Omental fat pad (tissue), 4 donors: ENCODE data around the gene HGS. TPM values are rescaled to one million over a fixed set of nuclear protein-coding genes. Genes with fewer than 3 reads are reported as not detected.

Experiments used
- ATAC-seq: fragments of 150-250 bp; one replicate; pipeline ENCODE4 v1.9.1; 2016; ENCODE audit warnings: mild to moderate bottlenecking, moderate library complexity; ENCODE audit not compliant: low FRiP score
- DNase-seq: peaks from one replicate; pipeline ENCODE4 v3.0.0-alpha.2; 2019; ENCODE audit warnings: low spot score
- total RNA-seq, 4 donors: library from RNA; depleted of rRNA; stranded (reverse); fragments of >200 nt; gene quantifications; one replicate each; pipeline ENCODE4 v1.1.0, GENCODE V29; 2016
- TF ChIP-seq, protein P1 (sequence below), 3 donors: fragments of 450-650 bp; IDR thresholded peaks; one replicate each; pipeline ENCODE4 v1.5.1; 2016 to 2017; ENCODE audit warnings: antibody characterized with exemption in 3 of 3, mild to moderate bottlenecking in 3 of 3, moderate library complexity in 2 of 3

Gene HGS
- total RNA-seq, 4 donors from 2014 or later = 54.0 to 117 (median 66.9) TPM

DNA sequence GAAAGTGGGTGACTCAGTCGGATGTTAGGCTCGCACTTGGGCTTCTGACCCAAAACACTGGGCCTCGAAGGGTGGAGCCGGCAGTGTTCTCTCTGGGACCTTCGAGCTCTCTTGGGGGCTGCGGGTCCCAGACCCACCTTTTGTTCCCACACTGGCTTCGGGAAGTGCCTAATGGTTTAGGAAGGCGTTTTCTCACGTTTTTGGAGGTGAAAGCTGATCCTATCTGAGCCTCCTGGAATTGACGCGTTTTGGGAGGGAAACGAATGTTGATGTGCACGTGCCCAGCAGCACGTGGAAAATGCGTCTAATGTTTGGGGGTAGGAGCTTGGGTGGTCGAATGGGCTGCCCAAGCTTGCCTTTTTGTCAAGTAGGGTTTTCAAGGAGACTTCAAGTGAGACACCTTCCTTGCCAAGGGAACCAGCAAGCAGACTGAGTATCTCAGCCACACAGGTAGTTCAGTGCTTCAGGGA is 666 bp downstream of the HGS start:
- TF ChIP-seq, protein P1, sequence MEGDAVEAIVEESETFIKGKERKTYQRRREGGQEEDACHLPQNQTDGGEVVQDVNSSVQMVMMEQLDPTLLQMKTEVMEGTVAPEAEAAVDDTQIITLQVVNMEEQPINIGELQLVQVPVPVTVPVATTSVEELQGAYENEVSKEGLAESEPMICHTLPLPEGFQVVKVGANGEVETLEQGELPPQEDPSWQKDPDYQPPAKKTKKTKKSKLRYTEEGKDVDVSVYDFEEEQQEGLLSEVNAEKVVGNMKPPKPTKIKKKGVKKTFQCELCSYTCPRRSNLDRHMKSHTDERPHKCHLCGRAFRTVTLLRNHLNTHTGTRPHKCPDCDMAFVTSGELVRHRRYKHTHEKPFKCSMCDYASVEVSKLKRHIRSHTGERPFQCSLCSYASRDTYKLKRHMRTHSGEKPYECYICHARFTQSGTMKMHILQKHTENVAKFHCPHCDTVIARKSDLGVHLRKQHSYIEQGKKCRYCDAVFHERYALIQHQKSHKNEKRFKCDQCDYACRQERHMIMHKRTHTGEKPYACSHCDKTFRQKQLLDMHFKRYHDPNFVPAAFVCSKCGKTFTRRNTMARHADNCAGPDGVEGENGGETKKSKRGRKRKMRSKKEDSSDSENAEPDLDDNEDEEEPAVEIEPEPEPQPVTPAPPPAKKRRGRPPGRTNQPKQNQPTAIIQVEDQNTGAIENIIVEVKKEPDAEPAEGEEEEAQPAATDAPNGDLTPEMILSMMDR (IDR thresholded peaks at IDR 0.05) = no peak
- DNase-seq (no peak), ATAC-seq (no peak)

DNA sequence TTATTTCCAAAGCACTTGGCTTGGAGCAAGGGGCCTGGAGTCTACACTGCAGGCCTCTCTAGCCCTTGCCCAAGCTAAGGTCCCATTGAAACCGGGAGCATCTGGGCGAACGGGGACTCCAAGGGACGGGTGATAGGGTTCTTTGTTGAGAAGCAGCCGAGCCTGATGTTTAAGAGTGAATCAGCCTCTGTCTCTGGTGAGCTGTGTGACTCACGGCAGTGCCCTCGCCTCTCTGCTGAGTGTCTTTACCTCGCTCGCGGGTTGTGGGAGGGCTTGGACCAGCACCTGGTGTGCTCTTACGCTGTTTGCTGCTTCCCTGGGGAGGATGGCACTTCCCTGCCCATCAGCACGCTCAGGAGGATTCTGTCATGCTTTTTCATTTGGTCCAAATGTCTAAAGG is 1.3 kb downstream of the HGS start:
- TF ChIP-seq, protein P1 (IDR thresholded peaks at IDR 0.05) = no peak
- no peak for DNase-seq
- ATAC-seq = no peak

DNA sequence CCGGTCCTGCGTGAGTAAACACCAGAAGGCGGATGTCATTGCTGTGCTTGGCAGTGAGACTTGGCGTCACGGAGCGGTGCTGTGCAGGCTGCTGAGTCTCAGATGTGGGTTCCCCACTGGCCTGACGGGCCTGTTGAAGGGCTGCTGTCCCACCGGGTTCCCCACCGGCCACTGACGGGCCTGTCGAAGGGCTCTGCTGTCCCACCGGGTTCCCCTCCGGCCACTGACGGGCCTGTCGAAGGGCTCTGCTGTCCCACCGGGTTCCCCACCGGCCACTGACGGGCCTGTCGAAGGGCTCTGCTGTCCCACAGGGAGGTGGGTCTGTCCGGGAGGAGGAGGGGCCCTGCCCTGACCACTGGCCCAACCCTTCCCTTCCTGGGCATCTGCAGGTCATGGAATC is 2.8 kb downstream of the HGS start:
- TF ChIP-seq, protein P1 (IDR thresholded peaks at IDR 0.05) = no peak
- DNase-seq (no peak), ATAC-seq (no peak)

DNA sequence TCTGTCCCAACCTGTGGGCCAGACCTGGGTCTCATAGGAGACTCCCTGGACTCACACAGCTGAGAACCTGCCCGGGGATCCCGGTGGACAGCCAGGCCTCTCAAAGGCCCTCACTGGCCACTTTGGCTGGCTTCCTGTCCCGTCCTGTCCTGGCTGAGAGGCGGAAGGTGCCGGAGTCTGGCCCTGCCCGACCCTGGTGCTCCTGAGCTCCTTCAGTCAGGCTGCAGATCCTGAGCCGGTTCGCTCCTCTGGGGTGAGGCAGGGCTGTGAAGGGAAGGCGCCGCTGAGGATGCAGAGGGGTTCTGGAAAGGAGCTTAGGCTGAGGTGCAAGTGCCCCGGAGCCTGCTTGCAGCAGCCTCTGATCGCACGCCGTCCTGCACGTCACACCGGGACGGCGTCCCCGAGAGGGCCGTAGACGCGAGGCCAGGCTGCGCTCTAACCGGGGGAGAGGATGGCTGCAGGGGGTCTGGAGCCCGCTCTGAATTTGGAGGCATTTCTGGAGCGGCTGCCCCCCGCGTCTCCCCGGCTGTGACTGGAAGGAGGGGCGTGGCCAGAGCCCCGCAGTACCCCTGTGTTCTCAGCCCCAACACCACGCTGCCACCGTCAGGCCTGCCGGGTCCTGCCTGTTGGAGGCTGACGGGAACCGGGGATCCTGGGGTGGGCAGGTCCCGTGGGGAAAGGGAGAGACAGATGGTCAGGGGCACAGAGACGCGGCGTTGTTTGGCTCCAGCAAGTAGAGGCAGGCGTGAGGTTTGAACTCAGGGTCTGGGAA is 4.1 kb downstream of the HGS start:
- TF ChIP-seq, protein P1 (IDR thresholded peaks at IDR 0.05) = no peak
- ATAC-seq (no peak), DNase-seq (no peak)

DNA sequence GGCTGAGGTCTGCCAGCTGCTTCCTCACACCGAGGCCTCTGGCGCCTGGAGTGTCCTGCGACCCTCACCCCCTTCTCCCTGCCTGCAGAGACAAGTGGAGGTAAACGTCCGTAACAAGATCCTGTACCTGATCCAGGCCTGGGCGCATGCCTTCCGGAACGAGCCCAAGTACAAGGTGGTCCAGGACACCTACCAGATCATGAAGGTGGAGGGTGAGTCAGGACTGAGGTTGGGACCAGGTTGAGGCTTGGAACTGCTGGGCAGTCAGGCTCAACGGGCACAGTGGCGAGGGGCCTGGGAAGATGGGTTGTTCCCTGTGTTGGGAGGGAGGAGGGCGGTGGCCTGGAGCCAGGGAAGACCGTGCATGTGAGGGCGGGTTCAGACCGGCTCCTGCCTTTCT is 4.8 kb downstream of the HGS start:
- ATAC-seq (no peak), DNase-seq (no peak)
- TF ChIP-seq, protein P1 (IDR thresholded peaks at IDR 0.05) = no peak

DNA sequence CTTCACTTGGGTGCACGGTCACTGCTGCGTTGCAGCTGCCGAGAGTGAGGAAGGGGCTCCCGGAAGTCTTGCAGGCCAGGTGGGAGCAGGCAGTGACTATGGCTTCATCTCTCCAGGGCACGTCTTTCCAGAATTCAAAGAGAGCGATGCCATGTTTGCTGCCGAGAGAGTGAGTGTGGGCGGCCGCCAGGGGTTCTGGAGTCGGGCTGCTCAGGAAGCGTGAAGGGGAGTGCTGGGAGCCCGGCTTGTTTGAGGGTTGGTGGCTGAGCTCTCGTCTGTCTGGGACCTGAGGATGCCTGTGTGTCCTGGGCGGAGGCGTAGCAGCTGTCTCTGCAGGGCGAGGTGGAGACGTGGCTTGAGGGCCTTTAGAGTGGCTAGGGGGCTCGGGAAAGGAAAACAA is 6.3 kb downstream of the HGS start:
- DNase-seq (no peak), ATAC-seq (no peak)
- TF ChIP-seq, protein P1 (IDR thresholded peaks at IDR 0.05) = no peak

DNA sequence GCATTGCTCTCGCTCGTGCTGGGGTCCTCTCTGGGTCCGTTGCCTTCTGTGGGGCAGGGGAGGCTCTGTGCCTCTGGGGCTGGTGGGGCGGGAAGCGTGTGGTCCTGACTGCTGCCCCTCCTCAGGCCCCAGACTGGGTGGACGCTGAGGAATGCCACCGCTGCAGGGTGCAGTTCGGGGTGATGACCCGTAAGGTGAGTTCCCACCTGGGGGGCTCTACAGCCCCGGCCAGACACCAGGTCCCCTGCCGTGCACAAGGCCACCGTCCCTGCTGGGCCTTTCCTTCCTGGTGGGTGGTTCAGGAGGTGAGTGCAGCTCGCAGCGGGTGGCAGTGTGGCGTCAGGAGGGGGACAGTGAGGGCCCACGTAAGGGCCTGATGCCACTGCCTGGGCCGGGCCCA is 6.7 kb downstream of the HGS start:
- TF ChIP-seq, protein P1 (IDR thresholded peaks at IDR 0.05) = no peak
- ATAC-seq = no peak
- DNase-seq = no peak
